GM11168 (cell line): Measurements from ENCODE around the gene TAF15.

Experiments
- in situ Hi-C: fragments of 300-500 bp; cut with MboI; formaldehyde crosslinking; loops from one replicate; pipeline ENCODE4 v1.12.0; 2022; ENCODE audit warnings: low sequenced_read_pairs; ENCODE audit not compliant: unreplicated experiment

Gene TAF15

GRCh38 chr17:35895636-35896587, 86.6 kb downstream of the TAF15 start:
- in situ Hi-C loops = no loop called here
